ENCODE measurements around the gene SSR2. TPM values are rescaled to one million over a fixed set of nuclear protein-coding genes. Genes with fewer than 3 reads are reported as not detected.
A peak's percentile ranks its signal among the peaks of the same experiment; 100 is the strongest.
"Not testable (repeated sequence)": the region's sequence is repeated elsewhere in the genome, so short reads cannot be mapped to it uniquely, and the experiment has no call there.

The SSR2 gene
- total RNA-seq, 2 donors from 2014 or later = 240 to 299 TPM

- Mint-ChIP-seq H3K4me3 (peak within 1 kb of the TSS; percentile 95), H3K4me1 (ENCODE audit: low read depth in 2 of 2) (peaks cover 22 to 30% of the 10 kb centered on the region in 2 donors), H3K27me3 (no peaks in the 10 kb centered on the region), H3K9me3 (no peaks in the 10 kb centered on the region), H3K27ac (peak within 1 kb of the TSS; percentile 84 to 85), H3K36me3 (peaks cover 4% of the 10 kb centered on the region)
- ATAC-seq (peak; percentile 87 to 91), DNase-seq (ENCODE audit: low spot score) (peak; percentile 96)
Observed at GRCh38 chr1:156054500-156055280, 33.9 kb upstream of the SSR2 start, which contains the start of gene LAMTOR2. Gene LAMTOR2 (plus strand): TSS chr1:156054782. CDS start chr1:156054890, 108 bp downstream.

- H3K27me3 Mint-ChIP-seq = no peaks in the 10 kb centered on the region
- no peaks in the 10 kb centered on the region for H3K9me3 Mint-ChIP-seq
- DNase-seq (ENCODE audit: low spot score) (peak; percentile 90), ATAC-seq (peak; percentile 83 to 87)
- peak within 1 kb of the TSS; percentile 95 for H3K4me3 Mint-ChIP-seq
- H3K4me1 Mint-ChIP-seq (ENCODE audit: low read depth in 2 of 2) = peaks cover 26 to 30% of the 10 kb centered on the region in 2 donors
- peak within 1 kb of the TSS; percentile 87 to 89 for H3K27ac Mint-ChIP-seq
- H3K36me3 Mint-ChIP-seq = peaks cover 8% of the 10 kb centered on the region
Observed at GRCh38 chr1:156053768-156054499, 33.2 kb upstream of the SSR2 start, which contains the start of gene UBQLN4. Gene UBQLN4 (minus strand): TSS chr1:156053798. CDS start chr1:156053701, 97 bp downstream.

- H3K27me3 Mint-ChIP-seq = no peaks in the 10 kb centered on the region
- H3K4me3 Mint-ChIP-seq = peak overlapping the region; percentile 95
- peaks cover 26 to 30% of the 10 kb centered on the region in 2 donors for H3K4me1 Mint-ChIP-seq (ENCODE audit: low read depth in 2 of 2)
- DNase-seq (ENCODE audit: low spot score) (peak; percentile 76), ATAC-seq (peak; percentile 25 to 43)
- H3K27ac Mint-ChIP-seq = peak overlapping the region; percentile 87 to 89
- no peaks in the 10 kb centered on the region for H3K9me3 Mint-ChIP-seq
- peaks cover 8% of the 10 kb centered on the region for H3K36me3 Mint-ChIP-seq
Observed at GRCh38 chr1:156052862-156053767, 32.4 kb upstream of the SSR2 start.

GRCh38 chr1:156051011-156051725 lies 30.4 kb upstream of the SSR2 start:
- Mint-ChIP-seq H3K27me3 (no peaks in the 10 kb centered on the region), H3K9me3 (no peaks in the 10 kb centered on the region), H3K36me3 (peaks cover 8% of the 10 kb centered on the region), H3K4me1 (ENCODE audit: low read depth in 2 of 2) (peaks cover 23 to 25% of the 10 kb centered on the region in 2 donors), H3K27ac (no peak overlapping the region), H3K4me3 (no peak overlapping the region)
- DNase-seq (ENCODE audit: low spot score) (no peak), ATAC-seq (no peak)

GRCh38 chr1:156050376-156050775 lies 29.6 kb upstream of the SSR2 start:
- DNase-seq (ENCODE audit: low spot score) (no peak), ATAC-seq (no peak)
- Mint-ChIP-seq H3K4me1 (ENCODE audit: low read depth in 2 of 2) (peaks cover 18 to 21% of the 10 kb centered on the region in 2 donors), H3K36me3 (peaks cover 8% of the 10 kb centered on the region), H3K9me3 (no peaks in the 10 kb centered on the region), H3K27me3 (no peaks in the 10 kb centered on the region), H3K27ac (no peak overlapping the region), H3K4me3 (no peak overlapping the region)

GRCh38 chr1:156048663-156049258 lies 28.0 kb upstream of the SSR2 start:
- Mint-ChIP-seq H3K9me3 (no peaks in the 10 kb centered on the region), H3K27ac (no peak overlapping the region)
- ATAC-seq = no peak

GRCh38 chr1:156045076-156045475 lies 24.3 kb upstream of the SSR2 start:
- DNase-seq (ENCODE audit: low spot score) (no peak), ATAC-seq (no peak)
- H3K4me1 Mint-ChIP-seq (ENCODE audit: low read depth in 2 of 2) = peaks cover 6 to 8% of the 10 kb centered on the region in 2 donors
- no peaks in the 10 kb centered on the region for H3K9me3 Mint-ChIP-seq
- H3K27me3 Mint-ChIP-seq = no peaks in the 10 kb centered on the region
- no peak overlapping the region for H3K27ac Mint-ChIP-seq
- no peak overlapping the region for H3K4me3 Mint-ChIP-seq
- H3K36me3 Mint-ChIP-seq = peaks cover 15% of the 10 kb centered on the region

More at GRCh38 chr1:156048663-156049258, 28.0 kb upstream of the SSR2 start:
- H3K36me3 Mint-ChIP-seq = peaks cover 8% of the 10 kb centered on the region
- H3K4me1 Mint-ChIP-seq (ENCODE audit: low read depth in 2 of 2) = peaks cover 18 to 20% of the 10 kb centered on the region in 2 donors
- H3K4me3 Mint-ChIP-seq = no peak overlapping the region
- no peak for DNase-seq (ENCODE audit: low spot score)
- H3K27me3 Mint-ChIP-seq = no peaks in the 10 kb centered on the region

- H3K9me3 Mint-ChIP-seq = no peaks in the 10 kb centered on the region
- no peak overlapping the region for H3K4me3 Mint-ChIP-seq
- ATAC-seq (no peak), DNase-seq (ENCODE audit: low spot score) (no peak)
- no peak overlapping the region for H3K27ac Mint-ChIP-seq
- H3K27me3 Mint-ChIP-seq = no peaks in the 10 kb centered on the region
- peaks cover 7% of the 10 kb centered on the region for H3K36me3 Mint-ChIP-seq
- H3K4me1 Mint-ChIP-seq (ENCODE audit: low read depth in 2 of 2) = peaks cover 4 to 6% of the 10 kb centered on the region in 2 donors
Observed at GRCh38 chr1:156042828-156043227, 22.1 kb upstream of the SSR2 start.

GRCh38 chr1:156034991-156035390 lies 14.2 kb upstream of the SSR2 start:
- H3K9me3 Mint-ChIP-seq; DNase-seq (ENCODE audit: low spot score); H3K4me3 Mint-ChIP-seq; H3K4me1 Mint-ChIP-seq (ENCODE audit: low read depth in 2 of 2); H3K27ac Mint-ChIP-seq; H3K27me3 Mint-ChIP-seq; H3K36me3 Mint-ChIP-seq; ATAC-seq: not testable (repeated sequence)

- H3K4me1 Mint-ChIP-seq (ENCODE audit: low read depth in 2 of 2) = peaks cover 0 to 5% of the 10 kb centered on the region in 2 donors
- no peak overlapping the region for H3K27ac Mint-ChIP-seq
- no peak overlapping the region for H3K4me3 Mint-ChIP-seq
- ATAC-seq (no peak), DNase-seq (ENCODE audit: low spot score) (no peak)
- no peaks in the 10 kb centered on the region for H3K9me3 Mint-ChIP-seq
- H3K36me3 Mint-ChIP-seq = no peaks in the 10 kb centered on the region
- H3K27me3 Mint-ChIP-seq = peaks cover 0 to 2% of the 10 kb centered on the region in 2 donors
Observed at GRCh38 chr1:156033011-156033410, 12.3 kb upstream of the SSR2 start.

- peaks cover 6% of the 10 kb centered on the region in 2 donors for H3K4me1 Mint-ChIP-seq (ENCODE audit: low read depth in 2 of 2)
- peaks cover 6 to 7% of the 10 kb centered on the region in 2 donors for H3K27me3 Mint-ChIP-seq
- no peak overlapping the region for H3K27ac Mint-ChIP-seq
- H3K9me3 Mint-ChIP-seq = no peaks in the 10 kb centered on the region
- ATAC-seq (peak in 1 of 2 donors; percentile 62), DNase-seq (ENCODE audit: low spot score) (no peak)
- H3K4me3 Mint-ChIP-seq = no peak overlapping the region
- H3K36me3 Mint-ChIP-seq = no peaks in the 10 kb centered on the region
Observed at GRCh38 chr1:156026588-156026987, 5.8 kb upstream of the SSR2 start.

GRCh38 chr1:156025876-156026275 lies 5.1 kb upstream of the SSR2 start:
- Mint-ChIP-seq H3K9me3 (no peaks in the 10 kb centered on the region), H3K4me1 (ENCODE audit: low read depth in 2 of 2) (peaks cover 6% of the 10 kb centered on the region in 2 donors)
- peak; percentile 61 to 74 for ATAC-seq

More at GRCh38 chr1:156025876-156026275, 5.1 kb upstream of the SSR2 start:
- Mint-ChIP-seq H3K36me3 (no peaks in the 10 kb centered on the region), H3K27ac (no peak overlapping the region), H3K4me3 (no peak overlapping the region), H3K27me3 (peaks cover 6 to 7% of the 10 kb centered on the region in 2 donors)
- DNase-seq (ENCODE audit: low spot score) = no peak
